ENCODE data around the gene DPYSL4. TPM values are rescaled to one million over a fixed set of nuclear protein-coding genes. Genes with fewer than 3 reads are reported as not detected.

Gene DPYSL4
- total RNA-seq, 1 experiment from 2014 or later: 0.21 TPM

DNA sequence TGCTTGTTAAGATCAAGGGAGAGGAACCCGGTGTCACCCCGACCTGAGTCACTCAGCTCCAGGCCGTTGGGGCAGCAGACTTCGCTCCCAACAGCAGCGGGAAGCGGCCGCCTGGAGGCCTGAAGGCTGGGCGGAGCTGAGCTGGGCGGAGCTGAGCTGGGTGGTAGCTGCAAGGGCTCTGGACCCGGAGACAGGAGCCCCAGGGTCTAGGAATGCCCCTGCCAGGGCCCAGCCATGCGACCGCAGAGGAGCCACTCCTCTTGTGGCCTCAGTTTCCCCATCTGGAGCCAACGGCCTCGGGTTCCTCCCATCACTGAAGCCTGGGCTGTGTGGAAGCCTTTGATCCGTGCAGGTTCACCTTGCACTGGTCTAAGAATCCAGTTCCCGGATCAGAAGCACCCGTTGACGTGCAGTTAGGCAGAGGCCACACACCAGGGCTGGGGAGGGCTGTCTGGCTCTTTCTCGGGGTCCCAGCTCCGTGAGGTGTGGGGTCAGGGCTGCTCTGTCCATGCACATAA lies 21.9 kb upstream of the DPYSL4 start:
- TF ChIP-seq, protein P1, sequence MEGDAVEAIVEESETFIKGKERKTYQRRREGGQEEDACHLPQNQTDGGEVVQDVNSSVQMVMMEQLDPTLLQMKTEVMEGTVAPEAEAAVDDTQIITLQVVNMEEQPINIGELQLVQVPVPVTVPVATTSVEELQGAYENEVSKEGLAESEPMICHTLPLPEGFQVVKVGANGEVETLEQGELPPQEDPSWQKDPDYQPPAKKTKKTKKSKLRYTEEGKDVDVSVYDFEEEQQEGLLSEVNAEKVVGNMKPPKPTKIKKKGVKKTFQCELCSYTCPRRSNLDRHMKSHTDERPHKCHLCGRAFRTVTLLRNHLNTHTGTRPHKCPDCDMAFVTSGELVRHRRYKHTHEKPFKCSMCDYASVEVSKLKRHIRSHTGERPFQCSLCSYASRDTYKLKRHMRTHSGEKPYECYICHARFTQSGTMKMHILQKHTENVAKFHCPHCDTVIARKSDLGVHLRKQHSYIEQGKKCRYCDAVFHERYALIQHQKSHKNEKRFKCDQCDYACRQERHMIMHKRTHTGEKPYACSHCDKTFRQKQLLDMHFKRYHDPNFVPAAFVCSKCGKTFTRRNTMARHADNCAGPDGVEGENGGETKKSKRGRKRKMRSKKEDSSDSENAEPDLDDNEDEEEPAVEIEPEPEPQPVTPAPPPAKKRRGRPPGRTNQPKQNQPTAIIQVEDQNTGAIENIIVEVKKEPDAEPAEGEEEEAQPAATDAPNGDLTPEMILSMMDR (IDR thresholded peaks at IDR 0.05; ENCODE audit: unreplicated experiment): no peak
- H3K27me3 Mint-ChIP-seq (ENCODE audit: insufficient read depth, unreplicated experiment): no peaks in the 10 kb centered on the region
- ChIA-PET POLR2A (no interaction called here), CTCF (no interaction called here)
- no peak overlapping the region for H3K27ac Mint-ChIP-seq (ENCODE audit: low read depth, unreplicated experiment)
- intact Hi-C loops (cut with micrococcal nuclease): no loop called here
- no peak for DNase-seq (ENCODE audit: unreplicated experiment)
- H3K9me3 Mint-ChIP-seq (ENCODE audit: unreplicated experiment): no peaks in the 10 kb centered on the region
- no TSS peak for BruUV-seq (replicated peaks)
- H3K4me3 Mint-ChIP-seq (ENCODE audit: unreplicated experiment): no peak overlapping the region
- H3K4me1 Mint-ChIP-seq (ENCODE audit: insufficient read depth, unreplicated experiment): no peaks in the 10 kb centered on the region
- H3K36me3 Mint-ChIP-seq (ENCODE audit: insufficient read depth, unreplicated experiment): no peaks in the 10 kb centered on the region

DNA sequence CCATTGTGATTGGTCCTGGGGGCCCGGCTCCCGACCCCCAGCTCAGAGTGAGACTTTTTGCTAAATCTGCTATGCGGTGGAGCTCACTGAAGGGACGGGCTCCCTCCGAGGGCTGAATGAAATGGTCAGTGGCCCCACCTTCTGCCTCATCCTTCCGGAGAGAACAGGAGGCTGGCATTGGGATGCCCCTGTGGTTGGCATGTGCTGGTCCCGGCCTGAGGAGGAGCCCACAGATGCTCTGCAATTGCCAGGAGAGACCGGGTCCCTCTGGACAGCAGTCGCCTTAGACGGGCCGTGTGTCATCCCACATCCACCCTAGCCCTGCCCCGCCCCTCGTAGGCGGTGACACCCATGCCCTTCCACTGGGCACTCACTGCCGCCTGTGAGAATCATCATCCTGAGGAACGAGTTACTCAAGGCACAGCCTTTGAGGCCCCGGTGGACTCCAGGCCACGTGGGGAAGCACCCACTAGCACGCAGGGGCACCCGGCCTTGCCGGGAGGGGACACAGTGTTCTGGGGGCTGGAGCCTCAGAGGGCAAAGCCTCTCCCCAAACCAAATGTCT lies 21.2 kb upstream of the DPYSL4 start:
- Mint-ChIP-seq H3K9me3 (ENCODE audit: unreplicated experiment) (no peaks in the 10 kb centered on the region), H3K27ac (ENCODE audit: low read depth, unreplicated experiment) (no peak overlapping the region), H3K4me3 (ENCODE audit: unreplicated experiment) (no peak overlapping the region), H3K36me3 (ENCODE audit: insufficient read depth, unreplicated experiment) (no peaks in the 10 kb centered on the region), H3K4me1 (ENCODE audit: insufficient read depth, unreplicated experiment) (no peaks in the 10 kb centered on the region), H3K27me3 (ENCODE audit: insufficient read depth, unreplicated experiment) (peaks cover under 1% of the 10 kb centered on the region)
- ChIA-PET CTCF (no interaction called here), POLR2A (no interaction called here)
- TF ChIP-seq, protein P1 (IDR thresholded peaks at IDR 0.05; ENCODE audit: unreplicated experiment): no peak
- BruUV-seq (replicated peaks): no TSS peak
- no peak for DNase-seq (ENCODE audit: unreplicated experiment)
- intact Hi-C loops (cut with micrococcal nuclease): no loop called here

DNA sequence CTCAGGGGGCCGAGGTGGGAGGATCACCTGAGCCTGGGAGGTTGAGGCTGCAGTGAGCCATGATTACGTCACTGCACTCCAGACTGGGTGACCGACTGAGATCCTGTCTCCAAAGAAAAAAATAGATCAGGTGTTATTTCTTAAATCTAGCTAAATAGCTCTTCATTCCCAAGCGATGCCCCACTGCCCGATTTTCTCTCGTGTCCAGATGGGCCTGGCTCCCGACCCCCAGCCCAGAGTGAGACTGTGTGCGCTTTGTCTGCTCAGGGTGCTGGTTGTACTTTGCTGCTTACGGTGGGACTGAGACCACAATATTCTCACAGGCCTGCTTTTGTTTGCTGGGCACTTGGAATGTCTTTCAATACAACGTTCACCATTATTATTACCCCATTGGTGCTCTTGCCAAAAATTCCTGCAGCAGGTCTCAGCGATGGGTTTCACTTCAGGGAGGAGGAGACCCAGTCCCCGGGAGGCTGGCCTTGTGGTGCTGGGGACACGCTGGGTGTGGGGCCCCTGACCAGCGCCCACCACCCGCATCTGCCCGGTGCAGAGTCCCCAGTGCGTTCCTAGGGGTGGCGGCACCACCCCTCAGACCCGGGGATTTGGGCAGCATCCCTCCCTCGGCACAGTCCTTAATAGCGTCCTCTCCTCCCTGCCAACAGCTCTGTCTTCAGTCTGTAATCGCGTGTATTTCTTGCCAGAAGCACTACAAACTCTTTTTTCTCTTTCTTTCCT lies 20.4 kb upstream of the DPYSL4 start:
- intact Hi-C loops (cut with micrococcal nuclease): no loop called here
- Mint-ChIP-seq H3K36me3 (ENCODE audit: insufficient read depth, unreplicated experiment) (no peaks in the 10 kb centered on the region), H3K4me1 (ENCODE audit: insufficient read depth, unreplicated experiment) (no peaks in the 10 kb centered on the region), H3K4me3 (ENCODE audit: unreplicated experiment) (no peak overlapping the region), H3K27me3 (ENCODE audit: insufficient read depth, unreplicated experiment) (peaks cover 9% of the 10 kb centered on the region), H3K27ac (ENCODE audit: low read depth, unreplicated experiment) (no peak overlapping the region), H3K9me3 (ENCODE audit: unreplicated experiment) (no peaks in the 10 kb centered on the region)
- ChIA-PET POLR2A (no interaction called here), CTCF (no interaction called here)
- no TSS peak for BruUV-seq (replicated peaks)
- TF ChIP-seq, protein P1 (IDR thresholded peaks at IDR 0.05; ENCODE audit: unreplicated experiment): no peak
- no peak for DNase-seq (ENCODE audit: unreplicated experiment)

DNA sequence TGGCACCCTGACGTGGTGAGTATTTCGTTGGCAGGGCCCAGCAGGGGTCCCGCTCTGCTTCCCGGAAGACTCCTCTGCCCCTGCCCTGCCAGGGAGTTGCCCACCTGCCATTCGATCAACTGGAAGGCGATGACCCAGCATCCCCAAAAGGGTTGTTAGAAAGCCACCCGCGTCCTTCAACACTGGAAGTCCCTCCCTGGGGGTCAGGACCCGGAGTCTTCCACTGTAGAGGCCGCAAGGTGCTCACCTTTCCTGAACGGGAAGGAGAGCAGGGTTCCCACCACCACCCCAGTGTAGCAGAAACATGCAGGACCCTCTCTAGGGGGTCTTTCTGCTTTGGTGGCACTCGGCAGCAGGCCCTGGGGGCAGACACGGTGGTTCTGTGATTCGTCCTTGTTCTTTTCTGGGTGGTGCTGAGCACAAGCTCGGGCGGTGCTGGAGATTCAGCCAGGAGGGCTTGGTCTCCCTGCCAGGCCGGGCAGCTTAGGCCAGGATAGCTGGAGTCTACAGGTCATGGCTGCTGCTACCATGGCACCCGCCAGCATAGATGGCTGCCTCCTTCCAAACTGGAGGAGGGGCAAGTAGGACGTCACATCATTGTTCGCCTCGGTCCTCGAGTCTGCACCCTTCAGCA lies 19.6 kb upstream of the DPYSL4 start:
- peaks cover 15% of the 10 kb centered on the region for H3K27me3 Mint-ChIP-seq (ENCODE audit: insufficient read depth, unreplicated experiment)
- ChIA-PET CTCF (interaction anchor here (0.7 kb wide), 1 partner anchor 139 kb away, joined by 3 read pairs; no protein-coding TSS in a partner anchor), POLR2A (no interaction called here)

More for the DNA sequence above, 19.6 kb upstream of the DPYSL4 start:
- H3K4me1 Mint-ChIP-seq (ENCODE audit: insufficient read depth, unreplicated experiment): no peaks in the 10 kb centered on the region
- no peak overlapping the region for H3K4me3 Mint-ChIP-seq (ENCODE audit: unreplicated experiment)
- intact Hi-C loops (cut with micrococcal nuclease): no loop called here
- DNase-seq (ENCODE audit: unreplicated experiment): no peak
- H3K36me3 Mint-ChIP-seq (ENCODE audit: insufficient read depth, unreplicated experiment): no peaks in the 10 kb centered on the region
- no TSS peak for BruUV-seq (replicated peaks)
- TF ChIP-seq, protein P1 (IDR thresholded peaks at IDR 0.05; ENCODE audit: unreplicated experiment): no peak
- no peak overlapping the region for H3K27ac Mint-ChIP-seq (ENCODE audit: low read depth, unreplicated experiment)
- H3K9me3 Mint-ChIP-seq (ENCODE audit: unreplicated experiment): no peaks in the 10 kb centered on the region

Data from MCF 10A (cell line).